PC-3 (cell line): ENCODE data around the gene FAM24B. TPM values are rescaled to one million over a fixed set of nuclear protein-coding genes. Genes with fewer than 3 reads are reported as not detected.

Source experiments
- ATAC-seq: fragments of 200-7000 bp; cut with Tn5 transposase; 2 replicates; pipeline ENCODE4 v1.9.1; 2020; ENCODE audit warnings: mild to moderate bottlenecking, moderate library complexity
- BruUV-seq: library from RNA; stranded (reverse); fragments of 400-500 nt; replicated peaks from 2 replicates; lab custom pipeline; 2021; lab: Mats Ljungman, UMichigan
- CTCF ChIA-PET: fragments of 300-600 bp; sonication (Branson Sonifier 250); formaldehyde crosslinking; loops from one replicate; lab custom pipeline; 2022; ENCODE audit warnings: antibody characterized with exemption; lab: Charles Lee
- POLR2A ChIA-PET: fragments of 300-600 bp; sonication (Branson Sonifier 250); formaldehyde crosslinking; loops from one replicate; lab custom pipeline; 2022; ENCODE audit warnings: antibody characterized with exemption; ENCODE audit not compliant: unreplicated experiment; lab: Charles Lee
- DNase-seq: peaks from one replicate; pipeline ENCODE4 v3.0.0-alpha.2; 2015
- H2AFZ ChIP-seq: fragments of 300-600 bp; sonication (generic); 2 replicates; pipeline ENCODE4 v1.6.0; 2016; ENCODE audit warnings: antibody characterized with exemption, low read length
- H3F3A ChIP-seq: fragments of 300-600 bp; sonication (generic); one replicate; pipeline ENCODE4 v1.6.0; 2017; ENCODE audit warnings: antibody characterized with exemption, low read length, control low read depth, mild to moderate bottlenecking; ENCODE audit not compliant: unreplicated experiment
- H3K27ac ChIP-seq: fragments of 300-600 bp; sonication (generic); 2 replicates; pipeline ENCODE4 v1.5.1; 2016; ENCODE audit warnings: mild to moderate bottlenecking, low read length
- H3K27me3 ChIP-seq: fragments of 300-600 bp; sonication (generic); 2 replicates; pipeline ENCODE4 v1.6.1; 2016; ENCODE audit warnings: low read length, mixed read lengths
- H3K36me3 ChIP-seq: fragments of 300-600 bp; sonication (generic); 2 replicates; pipeline ENCODE4 v1.6.1; 2016; ENCODE audit warnings: low read depth, mixed run types, low read length, mixed read lengths
- H3K4me1 ChIP-seq: fragments of 300-600 bp; sonication (generic); 2 replicates; pipeline ENCODE4 v1.5.1; 2016; ENCODE audit warnings: low read length; ENCODE audit not compliant: insufficient read depth
- H3K4me2 ChIP-seq: fragments of 300-600 bp; sonication (generic); 2 replicates; pipeline ENCODE4 v1.6.0; 2016; ENCODE audit warnings: low read length
- H3K4me3 ChIP-seq: fragments of 300-600 bp; sonication (generic); 2 replicates; pipeline ENCODE4 v1.5.1; 2016; ENCODE audit warnings: mild to moderate bottlenecking, low read length, mixed read lengths
- H3K79me2 ChIP-seq: fragments of 300-600 bp; sonication (generic); 2 replicates; pipeline ENCODE4 v1.6.1; 2017; ENCODE audit warnings: low read length, mixed read lengths
- H3K9ac ChIP-seq: fragments of 300-600 bp; sonication (generic); 2 replicates; pipeline ENCODE4 v1.6.0; 2016; ENCODE audit warnings: mild to moderate bottlenecking, low read length
- H3K9me2 ChIP-seq: fragments of 300-600 bp; sonication (generic); replicated peaks from 2 replicates; pipeline ENCODE4 v1.6.1; 2016; ENCODE audit warnings: mixed run types, low read length, mixed read lengths
- H3K9me3 ChIP-seq: fragments of 300-600 bp; sonication (generic); 2 replicates; pipeline ENCODE4 v1.6.1; 2016; ENCODE audit warnings: low read length, mixed read lengths
- H4K20me1 ChIP-seq: fragments of 300-600 bp; sonication (generic); 2 replicates; pipeline ENCODE4 v1.6.1; 2016; ENCODE audit warnings: low read length, mixed read lengths
- EZH2 ChIP-seq: fragments of 300-600 bp; sonication (generic); IDR thresholded peaks from one replicate; pipeline ENCODE4 v1.6.1; 2017; ENCODE audit warnings: antibody characterized with exemption, mild to moderate bottlenecking, low read length; ENCODE audit not compliant: unreplicated experiment
- EZH2phosphoT487 ChIP-seq: fragments of 300-600 bp; sonication (generic); IDR thresholded peaks from 2 replicates; pipeline ENCODE4 v1.6.1; 2018; ENCODE audit warnings: mild to moderate bottlenecking, antibody characterized with exemption, low read length, borderline replicate concordance
- intact Hi-C: fragments of 100-400 bp; cut with micrococcal nuclease; formaldehyde crosslinking; loops from 2 replicates; pipeline ENCODE4 v1.9.0; 2023
- total RNA-seq: library from RNA; depleted of rRNA; stranded (reverse); fragments of >200 nt; gene quantifications from 2 replicates; pipeline ENCODE4 v1.2.3, GENCODE V29; 2014
- TF ChIP-seq, protein P1 (sequence below): fragments of 300-600 bp; sonication (generic); conservative IDR thresholded peaks from 2 replicates; pipeline ENCODE4 v1.5.1; 2017; ENCODE audit warnings: antibody characterized with exemption, low read depth, mild to moderate bottlenecking, low read length

Gene FAM24B
- total RNA-seq, 1 experiment from 2014 or later: 5.2 TPM

DNA sequence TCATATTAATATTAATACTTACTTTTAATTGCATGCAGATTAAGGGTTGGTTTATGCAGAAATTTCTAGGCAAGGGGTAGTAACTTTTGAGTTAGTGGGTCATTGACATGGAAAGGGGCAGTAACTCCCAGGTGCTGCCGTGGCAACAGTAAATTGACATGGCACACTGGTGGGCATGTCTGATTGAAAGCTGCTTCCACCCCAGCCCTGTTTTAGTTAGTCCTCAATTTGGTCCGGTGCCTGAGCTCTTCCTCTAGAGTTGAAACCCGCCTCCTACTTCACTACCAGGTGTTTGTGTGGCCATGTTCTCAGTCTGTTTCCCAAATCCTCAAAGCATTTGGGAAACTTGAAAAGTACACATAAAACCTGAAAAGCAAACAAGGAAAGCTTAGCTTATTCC is 52.1 kb downstream of the FAM24B start:
- peaks cover 4% of the 10 kb centered on the region; the same call in 1 of the 2 replicates for H3K36me3 ChIP-seq
- no peaks in the 10 kb centered on the region for H3K27me3 ChIP-seq
- H3K4me1 ChIP-seq: no peaks in the 10 kb centered on the region
- no peak overlapping the region for H3K9ac ChIP-seq
- ChIA-PET CTCF (no interaction called here), POLR2A (no interaction called here)
- H3K27ac ChIP-seq: no peak overlapping the region
- no TSS peak for BruUV-seq
- intact Hi-C loops: no loop called here
- no peak for ATAC-seq
- no peaks in the 10 kb centered on the region for H4K20me1 ChIP-seq
- no peak overlapping the region for H3K4me3 ChIP-seq
- H3K9me3 ChIP-seq: no peaks in the 10 kb centered on the region
- TF ChIP-seq EZH2phosphoT487 (no peak), EZH2 (no peak)
- TF ChIP-seq, protein P1, sequence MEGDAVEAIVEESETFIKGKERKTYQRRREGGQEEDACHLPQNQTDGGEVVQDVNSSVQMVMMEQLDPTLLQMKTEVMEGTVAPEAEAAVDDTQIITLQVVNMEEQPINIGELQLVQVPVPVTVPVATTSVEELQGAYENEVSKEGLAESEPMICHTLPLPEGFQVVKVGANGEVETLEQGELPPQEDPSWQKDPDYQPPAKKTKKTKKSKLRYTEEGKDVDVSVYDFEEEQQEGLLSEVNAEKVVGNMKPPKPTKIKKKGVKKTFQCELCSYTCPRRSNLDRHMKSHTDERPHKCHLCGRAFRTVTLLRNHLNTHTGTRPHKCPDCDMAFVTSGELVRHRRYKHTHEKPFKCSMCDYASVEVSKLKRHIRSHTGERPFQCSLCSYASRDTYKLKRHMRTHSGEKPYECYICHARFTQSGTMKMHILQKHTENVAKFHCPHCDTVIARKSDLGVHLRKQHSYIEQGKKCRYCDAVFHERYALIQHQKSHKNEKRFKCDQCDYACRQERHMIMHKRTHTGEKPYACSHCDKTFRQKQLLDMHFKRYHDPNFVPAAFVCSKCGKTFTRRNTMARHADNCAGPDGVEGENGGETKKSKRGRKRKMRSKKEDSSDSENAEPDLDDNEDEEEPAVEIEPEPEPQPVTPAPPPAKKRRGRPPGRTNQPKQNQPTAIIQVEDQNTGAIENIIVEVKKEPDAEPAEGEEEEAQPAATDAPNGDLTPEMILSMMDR: no peak
- no peak overlapping the region for H3K4me2 ChIP-seq
- no peak for DNase-seq
- no peaks in the 10 kb centered on the region for H3F3A ChIP-seq
- H3K79me2 ChIP-seq: no peaks in the 10 kb centered on the region
- no peaks in the 10 kb centered on the region for H3K9me2 ChIP-seq
- no peak overlapping the region for H2AFZ ChIP-seq

DNA sequence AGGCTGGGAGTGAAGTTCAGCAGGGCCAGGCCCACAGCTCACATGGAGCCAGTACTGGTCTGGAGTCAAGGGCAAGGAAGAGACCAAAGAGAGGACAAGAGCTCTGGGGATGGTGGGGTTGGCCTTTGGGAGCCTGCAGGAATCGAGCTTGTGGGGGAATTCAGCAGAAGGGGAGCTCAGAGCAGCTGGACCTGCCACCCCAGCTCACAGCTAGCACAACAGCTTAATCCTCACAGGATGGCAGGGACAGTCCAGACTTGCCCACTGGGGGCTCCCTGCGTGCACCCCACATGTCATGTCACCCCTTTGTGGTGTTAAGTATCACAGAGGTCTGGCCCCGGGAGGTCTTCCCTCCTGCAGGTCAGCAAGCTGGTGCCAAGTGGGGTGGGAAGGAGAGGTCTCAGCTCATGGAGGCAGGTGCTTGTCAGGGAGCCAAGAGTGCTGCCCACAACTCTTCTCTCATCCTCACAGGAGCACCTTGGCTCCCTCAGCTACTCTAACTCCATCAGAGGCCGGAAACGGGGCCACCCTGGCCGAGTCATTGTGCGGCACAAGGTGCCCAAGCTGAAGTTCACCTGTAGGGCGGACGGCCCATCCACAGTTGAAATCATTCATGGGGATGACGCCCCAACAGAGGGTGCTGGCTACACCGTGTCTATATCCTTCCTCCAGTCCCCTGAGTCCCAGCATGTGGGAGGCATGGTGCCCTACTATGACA is 56.2 kb downstream of the FAM24B start:
- no peaks in the 10 kb centered on the region for H3K9me2 ChIP-seq
- H3K4me1 ChIP-seq: no peaks in the 10 kb centered on the region
- DNase-seq: no peak
- no peak overlapping the region for H3K9ac ChIP-seq
- H3K4me3 ChIP-seq: no peak overlapping the region
- no TSS peak for BruUV-seq
- H3K9me3 ChIP-seq: no peaks in the 10 kb centered on the region
- ATAC-seq: no peak
- ChIA-PET CTCF (no interaction called here), POLR2A (no interaction called here)
- no peak for TF ChIP-seq EZH2
- H3K79me2 ChIP-seq: no peaks in the 10 kb centered on the region
- no peak overlapping the region for H2AFZ ChIP-seq
- H3F3A ChIP-seq: no peaks in the 10 kb centered on the region
- H3K4me2 ChIP-seq: no peak overlapping the region
- H3K36me3 ChIP-seq: no peaks in the 10 kb centered on the region
- intact Hi-C loops: no loop called here
- no peaks in the 10 kb centered on the region for H4K20me1 ChIP-seq
- H3K27me3 ChIP-seq: no peaks in the 10 kb centered on the region
- H3K27ac ChIP-seq: no peak overlapping the region

DNA sequence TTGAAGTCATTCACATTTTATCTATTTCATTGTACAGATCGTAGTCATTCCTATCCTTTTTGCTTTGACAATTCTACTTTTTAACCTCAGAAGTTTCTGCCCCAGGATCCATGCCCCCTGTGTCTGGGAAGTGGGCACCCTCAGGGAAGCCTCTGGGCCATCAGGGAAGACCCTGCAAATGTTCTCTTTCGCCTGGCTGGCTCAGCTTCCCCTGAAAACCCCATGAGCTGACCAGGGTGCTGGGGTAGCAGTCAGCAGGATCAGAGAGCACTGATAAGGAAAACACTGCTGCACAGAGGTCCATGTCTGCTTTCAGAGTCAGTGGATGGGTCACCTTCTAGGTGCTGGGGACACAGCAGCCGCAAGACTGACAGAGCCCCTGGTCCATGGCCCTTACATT is 57.6 kb downstream of the FAM24B start:
- Histone ChIP-seq H3K79me2 (no peaks in the 10 kb centered on the region), H3K4me1 (no peaks in the 10 kb centered on the region), H4K20me1 (no peaks in the 10 kb centered on the region), H3F3A (no peaks in the 10 kb centered on the region), H3K4me3 (no peak overlapping the region), H3K9me3 (no peaks in the 10 kb centered on the region), H3K4me2 (no peak overlapping the region), H3K27ac (no peak overlapping the region), H2AFZ (no peak overlapping the region), H3K27me3 (no peaks in the 10 kb centered on the region), H3K9me2 (no peaks in the 10 kb centered on the region), H3K36me3 (no peaks in the 10 kb centered on the region), H3K9ac (no peak overlapping the region)
- ATAC-seq (no peak), DNase-seq (no peak)
- CTCF ChIA-PET: no interaction called here
- intact Hi-C loops: no loop called here
- no TSS peak for BruUV-seq
- TF ChIP-seq, protein P1: no peak
- TF ChIP-seq EZH2 (no peak), EZH2phosphoT487 (no peak)
- POLR2A ChIA-PET: no interaction called here
